ENCODE results near the gene LRRC31.

GRCh38 chr3:169911272-169911671, 41.5 kb upstream of the LRRC31 start, which contains the start of gene SAMD7:
- no peak for TF ChIP-seq CTCF (conservative IDR thresholded peaks at IDR 0.05 in 1 of 2, IDR thresholded peaks at IDR 0.05 in 1 of 2; ENCODE audit: extremely low read depth in 1 of 2, insufficient read depth in 1 of 2, low read depth in 1 of 2, low read length in 2 of 2)
- no peak for TF ChIP-seq EZH2 (IDR thresholded peaks at IDR 0.05; ENCODE audit: borderline replicate concordance, low read length)
